Measurements from ENCODE around the gene COTL1.

DNA sequence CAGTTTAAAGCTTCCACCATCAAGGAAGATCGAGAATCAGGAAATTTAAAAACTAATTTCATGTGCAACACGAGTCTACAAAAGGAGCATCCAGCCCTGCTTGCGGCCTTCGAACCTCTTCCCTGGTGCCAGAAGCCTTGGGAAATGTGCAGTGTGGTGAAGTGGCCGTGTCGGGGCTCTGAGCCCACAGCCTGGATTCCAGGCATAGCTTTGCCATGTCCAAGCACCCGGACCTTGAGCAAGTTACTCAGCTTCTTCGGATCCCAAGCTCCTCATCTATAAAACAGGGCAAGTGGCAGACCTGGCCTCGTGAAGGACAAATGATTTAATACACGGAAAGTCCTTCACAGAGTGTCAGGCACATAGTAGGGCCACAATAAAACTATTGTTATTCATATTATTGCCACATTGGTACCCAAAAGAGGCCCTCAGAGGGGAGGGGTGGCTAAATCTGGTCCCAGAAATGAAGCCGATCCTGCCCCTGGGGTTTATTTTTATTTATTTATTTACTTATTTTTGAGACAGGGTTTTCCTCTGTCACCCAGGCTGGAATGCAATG lies 34.8 kb downstream of the COTL1 start:
- TF ChIP-seq POLR2A (IDR thresholded peaks at IDR 0.05; ENCODE audit: low read length) (no peak), GATA1 (IDR thresholded peaks at IDR 0.05; ENCODE audit: low read depth, low read length) (no peak)
